ENCODE measurements around the gene ABCB4. TPM values are rescaled to one million over a fixed set of nuclear protein-coding genes. Genes with fewer than 3 reads are reported as not detected.
"Not testable (repeated sequence)": the region's sequence is repeated elsewhere in the genome, so short reads cannot be mapped to it uniquely, and the experiment has no call there.

The ABCB4 gene
- total RNA-seq, 1 donor from 2014 or later, result not detected

GRCh38 chr7:87463982-87464381, 11.5 kb downstream of the ABCB4 start:
- Histone ChIP-seq H3K9me3 (no peaks in the 10 kb centered on the region), H3K4me1 (no peaks in the 10 kb centered on the region), H3K4me3 (no peak overlapping the region), H3K27me3 (no peaks in the 10 kb centered on the region), H3K36me3 (no peaks in the 10 kb centered on the region), H3K27ac (no peak overlapping the region)
- intact Hi-C loops (cut with DNase I), result no loop called here
- DNase-seq (ENCODE audit: low spot score in 2 of 2), result no peak
- TF ChIP-seq, protein P1, sequence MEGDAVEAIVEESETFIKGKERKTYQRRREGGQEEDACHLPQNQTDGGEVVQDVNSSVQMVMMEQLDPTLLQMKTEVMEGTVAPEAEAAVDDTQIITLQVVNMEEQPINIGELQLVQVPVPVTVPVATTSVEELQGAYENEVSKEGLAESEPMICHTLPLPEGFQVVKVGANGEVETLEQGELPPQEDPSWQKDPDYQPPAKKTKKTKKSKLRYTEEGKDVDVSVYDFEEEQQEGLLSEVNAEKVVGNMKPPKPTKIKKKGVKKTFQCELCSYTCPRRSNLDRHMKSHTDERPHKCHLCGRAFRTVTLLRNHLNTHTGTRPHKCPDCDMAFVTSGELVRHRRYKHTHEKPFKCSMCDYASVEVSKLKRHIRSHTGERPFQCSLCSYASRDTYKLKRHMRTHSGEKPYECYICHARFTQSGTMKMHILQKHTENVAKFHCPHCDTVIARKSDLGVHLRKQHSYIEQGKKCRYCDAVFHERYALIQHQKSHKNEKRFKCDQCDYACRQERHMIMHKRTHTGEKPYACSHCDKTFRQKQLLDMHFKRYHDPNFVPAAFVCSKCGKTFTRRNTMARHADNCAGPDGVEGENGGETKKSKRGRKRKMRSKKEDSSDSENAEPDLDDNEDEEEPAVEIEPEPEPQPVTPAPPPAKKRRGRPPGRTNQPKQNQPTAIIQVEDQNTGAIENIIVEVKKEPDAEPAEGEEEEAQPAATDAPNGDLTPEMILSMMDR (IDR thresholded peaks at IDR 0.05), result no peak

GRCh38 chr7:87460444-87460843, 15.0 kb downstream of the ABCB4 start:
- H3K36me3 ChIP-seq; H3K27ac ChIP-seq; H3K4me1 ChIP-seq; DNase-seq (ENCODE audit: low spot score in 2 of 2); H3K4me3 ChIP-seq; intact Hi-C loops (cut with DNase I); H3K9me3 ChIP-seq; H3K27me3 ChIP-seq: not testable (repeated sequence)

- TF ChIP-seq, protein P1 (IDR thresholded peaks at IDR 0.05), result no peak
- no peaks in the 10 kb centered on the region for H3K27me3 ChIP-seq
- H3K4me3 ChIP-seq, result no peak overlapping the region
- H3K27ac ChIP-seq, result no peak overlapping the region
- H3K36me3 ChIP-seq, result no peaks in the 10 kb centered on the region
- H3K9me3 ChIP-seq, result no peaks in the 10 kb centered on the region
- no peak for DNase-seq (ENCODE audit: low spot score in 2 of 2)
- no peaks in the 10 kb centered on the region for H3K4me1 ChIP-seq
- intact Hi-C loops (cut with DNase I), result no loop called here
These were observed 15.5 kb downstream of the ABCB4 start for GRCh38 chr7:87459941-87460340.

GRCh38 chr7:87458148-87458547, 17.3 kb downstream of the ABCB4 start:
- H3K27me3 ChIP-seq, result no peaks in the 10 kb centered on the region
- H3K4me3 ChIP-seq, result no peak overlapping the region
- H3K4me1 ChIP-seq, result no peaks in the 10 kb centered on the region
- H3K9me3 ChIP-seq, result no peaks in the 10 kb centered on the region
- no peak for DNase-seq (ENCODE audit: low spot score in 2 of 2)
- intact Hi-C loops (cut with DNase I), result no loop called here
- H3K36me3 ChIP-seq, result no peaks in the 10 kb centered on the region
- no peak overlapping the region for H3K27ac ChIP-seq
- TF ChIP-seq, protein P1 (IDR thresholded peaks at IDR 0.05), result no peak

GRCh38 chr7:87456247-87456646, 19.2 kb downstream of the ABCB4 start:
- H3K27me3 ChIP-seq, result no peaks in the 10 kb centered on the region
- no peak overlapping the region for H3K27ac ChIP-seq
- TF ChIP-seq, protein P1 (IDR thresholded peaks at IDR 0.05), result no peak
- no peak overlapping the region for H3K4me3 ChIP-seq
- intact Hi-C loops (cut with DNase I), result no loop called here
- DNase-seq (ENCODE audit: low spot score in 2 of 2), result no peak
- no peaks in the 10 kb centered on the region for H3K4me1 ChIP-seq
- no peaks in the 10 kb centered on the region for H3K36me3 ChIP-seq
- no peaks in the 10 kb centered on the region for H3K9me3 ChIP-seq

DNA sequence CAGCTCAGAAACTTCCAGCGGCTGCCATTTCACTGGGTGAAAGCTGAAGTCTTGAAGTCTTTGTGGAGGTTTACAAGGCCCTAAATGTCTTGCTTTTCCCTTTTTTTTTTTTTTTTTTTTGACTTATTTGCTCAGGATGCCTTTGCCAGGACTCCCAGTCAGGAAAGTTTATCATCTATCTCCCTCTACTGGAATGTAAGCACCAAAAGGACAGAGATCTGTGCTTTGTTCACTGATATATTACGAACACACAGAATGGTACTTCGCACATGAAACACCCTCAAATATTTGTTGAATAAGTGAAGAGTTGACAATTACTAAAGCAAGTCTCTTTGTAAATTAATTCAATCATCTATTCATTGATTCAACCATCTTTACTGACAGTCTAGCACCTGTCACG, 23.2 kb downstream of the ABCB4 start:
- no peak overlapping the region for H3K27ac ChIP-seq
- no peaks in the 10 kb centered on the region for H3K4me1 ChIP-seq
- no peaks in the 10 kb centered on the region for H3K36me3 ChIP-seq
- TF ChIP-seq, protein P1 (IDR thresholded peaks at IDR 0.05), result no peak
- intact Hi-C loops (cut with DNase I), result no loop called here
- no peaks in the 10 kb centered on the region for H3K27me3 ChIP-seq
- DNase-seq (ENCODE audit: low spot score in 2 of 2), result no peak
- H3K4me3 ChIP-seq, result no peak overlapping the region
- H3K9me3 ChIP-seq, result no peaks in the 10 kb centered on the region

Data from ascending aorta (tissue), 2 donors.